NT2/D1 (cell line): Measurements from ENCODE around the gene TMCC1.

Source experiments
- SUZ12 ChIP-seq: IDR thresholded peaks from 2 replicates; pipeline ENCODE4 v1.6.1; 2011; ENCODE audit not compliant: insufficient read length, insufficient read depth; ENCODE audit errors: extremely low read depth
- YY1 ChIP-seq: IDR thresholded peaks from 2 replicates; pipeline ENCODE4 v1.6.1; 2011; ENCODE audit not compliant: insufficient read length, insufficient read depth
- ZNF274 ChIP-seq: IDR thresholded peaks from 2 replicates; pipeline ENCODE4 v1.6.1; 2011; ENCODE audit warnings: mild to moderate bottlenecking, low read depth, low read length

- TF ChIP-seq YY1 (no peak), ZNF274 (no peak), SUZ12 (no peak)
Observed at GRCh38 chr3:129645286-129645685, 248.2 kb downstream of the TMCC1 start.
